HepG2 (cell line): ENCODE measurements around the gene SERHL2. TPM values are rescaled to one million over a fixed set of nuclear protein-coding genes. Genes with fewer than 3 reads are reported as not detected.

Experiments
- ATAC-seq: fragments of 200-7000 bp; cut with Tn5 transposase; 3 replicates; pipeline ENCODE4 v1.9.1; 2020; ENCODE audit warnings: mild to moderate bottlenecking, moderate library complexity
- BruUV-seq: library from RNA; stranded (reverse); fragments of 400-500 nt; replicated peaks from 2 replicates; lab custom pipeline; 2021; lab: Mats Ljungman, UMichigan
- CTCF ChIA-PET: fragments of 300-600 bp; formaldehyde crosslinking; extraction: SDS; loops from one replicate; lab custom pipeline; 2021; ENCODE audit warnings: low total read pairs, inconsistent platforms, low intra/inter-chr PET ratio; lab: Yijun Ruan, JAX
- POLR2A ChIA-PET: fragments of 350-600 bp; sonication (Branson Sonifier 250); formaldehyde crosslinking; loops from one replicate; lab custom pipeline; 2020; ENCODE audit warnings: antibody characterized with exemption, inconsistent platforms; lab: Yijun Ruan, JAX
- DNase-seq: peaks from one replicate; pipeline ENCODE4 v3.0.0-alpha.2; 2015; ENCODE audit warnings: low spot score
- FAIRE-seq: peaks from 3 replicates; lab custom pipeline; 2011; peaks lifted over from hg19 to GRCh38; lab: Jason Lieb, UNC
- H2AFZ ChIP-seq: one replicate; pipeline ENCODE4 v1.6.1; 2011; ENCODE audit warnings: low read length, inconsistent platforms
- H3K27ac ChIP-seq: fragments of 300-600 bp; 3 replicates; pipeline ENCODE4 v1.8.0; 2011; ENCODE audit warnings: mixed run types, mild to moderate bottlenecking, mixed read lengths, low read length, inconsistent platforms; ENCODE audit not compliant: insufficient read depth; ENCODE audit errors: extremely low read length
- H3K27me3 ChIP-seq, 2 experiments: fragments of 200-600 bp in 1 of 2; 2 replicates in 1 of 2; 3 replicates in 1 of 2; pipeline versions ENCODE4 v1.6.0 to v1.8.0; 2011; ENCODE audit warnings: low read length in 2 of 2, mild to moderate bottlenecking in 2 of 2, moderate library complexity in 2 of 2, inconsistent platforms in 1 of 2; ENCODE audit not compliant: insufficient read depth in 2 of 2, control insufficient read depth in 1 of 2
- H3K36me3 ChIP-seq, 2 experiments: fragments of 200-600 bp in 1 of 2; replicated peaks in 1 of 2; 2 replicates in 1 of 2; 3 replicates in 1 of 2; pipeline versions ENCODE4 v1.5.1 to v1.8.0; 2011; ENCODE audit warnings: low read length in 2 of 2, inconsistent platforms in 1 of 2; ENCODE audit not compliant: insufficient read depth in 2 of 2, control insufficient read depth in 1 of 2
- H3K4me1 ChIP-seq: 2 replicates; pipeline ENCODE4 v1.5.1; 2012; ENCODE audit warnings: low read length, inconsistent platforms; ENCODE audit not compliant: insufficient read depth
- H3K4me2 ChIP-seq: 2 replicates; pipeline ENCODE4 v1.6.0; 2011; ENCODE audit warnings: low read depth, low read length, inconsistent platforms
- H3K4me3 ChIP-seq, 3 experiments: fragments of 200-600 bp in 1 of 3; sonication (generic), shearing (Covaris generic) in 1 of 3; replicated peaks in 1 of 3; 2 replicates each; pipeline ENCODE4 v1.5.1; 2011 to 2016; ENCODE audit warnings: low read length in 3 of 3, inconsistent platforms in 2 of 3, low read depth in 2 of 3, mild to moderate bottlenecking in 2 of 3, control low read depth in 1 of 3, mixed read lengths in 1 of 3; ENCODE audit not compliant: insufficient read depth in 1 of 3
- H3K79me2 ChIP-seq: one replicate; pipeline ENCODE4 v1.6.1; 2011; ENCODE audit warnings: low read length, inconsistent platforms; ENCODE audit not compliant: insufficient read depth
- H3K9ac ChIP-seq: 2 replicates; pipeline ENCODE4 v1.6.0; 2011; ENCODE audit warnings: mild to moderate bottlenecking, low read depth, low read length, inconsistent platforms; ENCODE audit not compliant: insufficient read depth
- H3K9me3 ChIP-seq: 2 replicates; pipeline ENCODE4 v1.5.1; 2012; ENCODE audit warnings: mild to moderate bottlenecking, low read length
- H4K20me1 ChIP-seq: 2 replicates; pipeline ENCODE4 v1.6.0; 2011; ENCODE audit warnings: inconsistent platforms, mild to moderate bottlenecking, low read length, moderate library complexity; ENCODE audit not compliant: insufficient read depth
- NCOA2 ChIP-seq: sonication (generic); formaldehyde crosslinking; IDR thresholded peaks from 2 replicates; pipeline ENCODE4 v1.8.0; 2022; ENCODE audit warnings: inconsistent platforms
- NR2C2 ChIP-seq: sonication (generic); formaldehyde crosslinking; IDR thresholded peaks from 2 replicates; pipeline ENCODE4 v1.4.0; 2020; ENCODE audit warnings: missing genetic modification reagents, mild to moderate bottlenecking, moderate library complexity, borderline replicate concordance
- REL ChIP-seq: sonication (generic); formaldehyde crosslinking; conservative IDR thresholded peaks from 2 replicates; pipeline ENCODE4 v1.8.0; 2022; ENCODE audit warnings: mild to moderate bottlenecking, missing genetic modification reagents, moderate library complexity
- REPIN1 ChIP-seq: sonication (generic); formaldehyde crosslinking; IDR thresholded peaks from 2 replicates; pipeline ENCODE4 v1.8.0; 2022; ENCODE audit warnings: missing genetic modification reagents, low read depth, mild to moderate bottlenecking, borderline replicate concordance
- SKI ChIP-seq: fragments of 450-650 bp; IDR thresholded peaks from one replicate; pipeline ENCODE4 v1.6.1; 2018; ENCODE audit warnings: mild to moderate bottlenecking; ENCODE audit not compliant: partially characterized antibody
- TBX2 ChIP-seq: sonication (generic); formaldehyde crosslinking; IDR thresholded peaks from 2 replicates; pipeline ENCODE4 v1.5.0; 2020; ENCODE audit warnings: missing genetic modification reagents, mild to moderate bottlenecking, borderline replicate concordance
- TEAD2 ChIP-seq: sonication (generic); formaldehyde crosslinking; IDR thresholded peaks from 2 replicates; pipeline ENCODE4 v1.9.0; 2021; ENCODE audit warnings: missing genetic modification reagents
- ZBTB44 ChIP-seq: sonication (generic); formaldehyde crosslinking; IDR thresholded peaks from 2 replicates; pipeline ENCODE4 v1.4.0; 2020; ENCODE audit warnings: missing genetic modification reagents
- ZNF10 ChIP-seq: sonication (generic); formaldehyde crosslinking; IDR thresholded peaks from 2 replicates; pipeline ENCODE4 v1.4.0; 2020; ENCODE audit warnings: mild to moderate bottlenecking, low read depth, missing genetic modification reagents, borderline replicate concordance
- ZNF12 ChIP-seq: sonication (generic); formaldehyde crosslinking; IDR thresholded peaks from 2 replicates; pipeline ENCODE4 v1.5.0; 2020; ENCODE audit warnings: missing genetic modification reagents
- ZNF350 ChIP-seq: sonication (generic); formaldehyde crosslinking; IDR thresholded peaks from 2 replicates; pipeline ENCODE4 v1.4.0; 2020; ENCODE audit warnings: mild to moderate bottlenecking, low read depth, missing genetic modification reagents, borderline replicate concordance
- ZNF543 ChIP-seq: sonication (generic); formaldehyde crosslinking; IDR thresholded peaks from 2 replicates; pipeline ENCODE4 v1.4.0; 2020; ENCODE audit warnings: mild to moderate bottlenecking, missing genetic modification reagents
- ZNF589 ChIP-seq: sonication (generic); formaldehyde crosslinking; conservative IDR thresholded peaks from 2 replicates; pipeline ENCODE4 v1.8.0; 2022; ENCODE audit warnings: mild to moderate bottlenecking, moderate library complexity, missing genetic modification reagents
- ZNF598 ChIP-seq: sonication (generic); formaldehyde crosslinking; IDR thresholded peaks from 2 replicates; pipeline ENCODE4 v1.5.1; 2020; ENCODE audit warnings: mild to moderate bottlenecking, missing genetic modification reagents, borderline replicate concordance
- ZNF674 ChIP-seq: sonication (generic); formaldehyde crosslinking; IDR thresholded peaks from 2 replicates; pipeline ENCODE4 v1.5.0; 2020; ENCODE audit warnings: low read depth, mild to moderate bottlenecking, missing genetic modification reagents
- ZNF816 ChIP-seq: sonication (generic); formaldehyde crosslinking; IDR thresholded peaks from 2 replicates; pipeline ENCODE4 v1.8.0; 2022; ENCODE audit warnings: missing genetic modification reagents, mild to moderate bottlenecking, borderline replicate concordance
- ZNF850 ChIP-seq: sonication (generic); formaldehyde crosslinking; conservative IDR thresholded peaks from 2 replicates; pipeline ENCODE4 v1.9.0; 2021; ENCODE audit warnings: mild to moderate bottlenecking, missing genetic modification reagents
- ZSCAN30 ChIP-seq: sonication (generic); formaldehyde crosslinking; IDR thresholded peaks from 2 replicates; pipeline ENCODE4 v1.5.0; 2020; ENCODE audit warnings: mild to moderate bottlenecking, missing genetic modification reagents
- WGBS: methylation state at CpG from one replicate; pipeline ENCODE4 v1.1.6; 2017; ENCODE audit warnings: low lambda C conversion rate; 5-methylcytosine and 5-hydroxymethylcytosine counted together
- in situ Hi-C: cut with HindIII; loops from 2 replicates; pipeline ENCODE4 v1.10.0; 2017; ENCODE audit warnings: low pct_unique_long_range_greater_than_20kb; ENCODE audit not compliant: extremely low pct_ligation_motif_present
- intact Hi-C: fragments of 100-400 bp; cut with micrococcal nuclease; formaldehyde crosslinking; loops from one replicate; pipeline ENCODE4 v1.10.0; 2022; ENCODE audit not compliant: unreplicated experiment
- polyA plus RNA-seq, 8 experiments: library from polyadenylated mRNA; depleted of rRNA in 3 of 8; stranded (reverse) in 7 of 8; unstranded in 1 of 8; fragments of >200 nt; fragmentation: Illumina TruSeq in 4 of 8; extraction: Trizol in 4 of 8; gene quantifications; 2 replicates each; pipeline versions ENCODE4 v1.2.1 to v1.2.3, GENCODE V29; 2011 to 2016; ENCODE audit warnings: low read depth in 4 of 8, missing spikeins in 1 of 8, mixed read lengths in 1 of 8; ENCODE audit not compliant: insufficient read depth in 1 of 8
- total RNA-seq, 5 experiments: library from RNA; depleted of rRNA; stranded (reverse); fragments of >200 nt; fragmentation: Illumina TruSeq; extraction: Trizol; gene quantifications; 2 replicates each; pipeline ENCODE4 v1.2.3, GENCODE V29; 2016; ENCODE audit warnings: low read depth in 1 of 5
- TF ChIP-seq, protein P1 (sequence below): sonication (generic); formaldehyde crosslinking; IDR thresholded peaks from 2 replicates; pipeline ENCODE4 v1.4.0; 2020; ENCODE audit warnings: missing genetic modification reagents, borderline replicate concordance
- TF ChIP-seq, protein P2 (sequence below): sonication (generic); formaldehyde crosslinking; IDR thresholded peaks from 2 replicates; pipeline ENCODE4 v1.4.0; 2020; ENCODE audit warnings: mild to moderate bottlenecking, missing genetic modification reagents

Gene SERHL2
- total and polyA plus RNA-seq, 2 of the 13 experiments (the other 11 are each of a cell fraction or from before 2014, with no cell fraction given) = 1.0 to 1.8 TPM

DNA sequence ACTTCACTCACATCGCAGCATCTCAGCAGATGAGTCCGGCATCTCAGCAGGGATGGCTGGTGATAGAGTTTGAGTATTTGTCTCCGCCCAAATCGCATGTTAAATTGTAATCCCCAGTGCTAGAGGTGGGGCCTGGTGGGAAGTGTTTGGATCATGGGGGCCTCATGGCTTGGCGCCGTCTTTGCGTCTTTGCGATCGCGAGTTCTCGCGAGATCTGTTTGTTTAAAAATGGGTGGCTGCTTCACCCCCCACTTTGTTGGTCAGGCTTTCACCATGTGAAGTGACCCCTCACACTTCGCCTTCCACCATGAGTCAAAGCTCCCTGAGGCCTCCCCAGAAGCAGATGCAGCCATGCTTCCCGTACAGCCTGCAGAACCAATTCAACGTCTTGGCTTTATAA is 31.2 kb upstream of the SERHL2 start (continued):
- TF ChIP-seq, protein P1, sequence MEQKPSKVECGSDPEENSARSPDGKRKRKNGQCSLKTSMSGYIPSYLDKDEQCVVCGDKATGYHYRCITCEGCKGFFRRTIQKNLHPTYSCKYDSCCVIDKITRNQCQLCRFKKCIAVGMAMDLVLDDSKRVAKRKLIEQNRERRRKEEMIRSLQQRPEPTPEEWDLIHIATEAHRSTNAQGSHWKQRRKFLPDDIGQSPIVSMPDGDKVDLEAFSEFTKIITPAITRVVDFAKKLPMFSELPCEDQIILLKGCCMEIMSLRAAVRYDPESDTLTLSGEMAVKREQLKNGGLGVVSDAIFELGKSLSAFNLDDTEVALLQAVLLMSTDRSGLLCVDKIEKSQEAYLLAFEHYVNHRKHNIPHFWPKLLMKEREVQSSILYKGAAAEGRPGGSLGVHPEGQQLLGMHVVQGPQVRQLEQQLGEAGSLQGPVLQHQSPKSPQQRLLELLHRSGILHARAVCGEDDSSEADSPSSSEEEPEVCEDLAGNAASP (CRISPR knock-in tag) = no peak

DNA sequence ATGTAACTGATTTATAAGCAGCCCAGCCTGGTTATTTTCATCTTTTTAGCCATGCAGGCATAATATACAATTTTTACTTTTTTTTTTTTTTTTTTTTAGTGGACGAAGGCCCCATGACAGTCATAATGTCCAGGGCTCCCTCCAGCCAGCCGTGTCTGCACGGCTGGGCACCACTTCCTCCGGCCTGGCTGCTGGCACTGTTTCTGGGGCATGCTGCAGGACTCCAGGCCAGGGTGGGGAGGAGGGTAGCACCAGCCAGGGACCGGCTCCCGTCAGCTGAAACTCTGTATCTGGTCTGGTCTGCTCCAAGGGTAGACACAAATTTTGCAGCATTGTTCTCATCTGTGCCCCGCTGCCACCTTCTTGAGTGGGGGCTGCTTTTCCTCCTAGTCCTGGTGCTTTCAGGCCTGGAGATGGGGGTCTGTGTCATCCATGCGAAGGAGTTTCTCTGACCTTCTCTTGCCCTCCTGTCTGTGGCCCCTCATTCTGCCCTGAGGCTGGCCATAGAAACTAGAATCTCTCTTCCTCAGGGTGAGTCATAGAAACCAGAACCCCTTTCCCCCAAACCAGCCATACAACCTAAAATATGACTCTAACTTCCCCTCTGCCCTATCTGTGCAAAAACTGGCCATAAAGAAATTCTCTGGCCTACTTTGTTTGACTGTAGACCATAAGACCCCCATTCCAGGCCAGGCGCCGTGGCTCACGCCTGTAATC is 25.0 kb upstream of the SERHL2 start:
- Histone ChIP-seq H3K9ac (no peak overlapping the region), H3K27ac (no peak overlapping the region), H4K20me1 (no peaks in the 10 kb centered on the region), H3K79me2 (no peaks in the 10 kb centered on the region), H3K4me2 (no peak overlapping the region), H3K27me3 (no peaks in the 10 kb centered on the region; a peak in 1 of 5 replicates), H3K9me3 (no peaks in the 10 kb centered on the region), H3K36me3 (no peaks in the 10 kb centered on the region), H3K4me3 (no peak overlapping the region), H2AFZ (no peak overlapping the region), H3K4me1 (peaks cover 9% of the 10 kb centered on the region)
- POLR2A ChIA-PET = no interaction called here
- 75% methylated on average over 11 of the region's 11 CpGs for WGBS
- no TSS peak for BruUV-seq
- CTCF ChIA-PET = no interaction called here
- in situ Hi-C loops (no loop called here), intact Hi-C loops (no loop called here)
- FAIRE-seq = no peak
- no peak for ATAC-seq
- DNase-seq = no peak
- TF ChIP-seq ZNF10 (no peak), ZNF350 (no peak), TBX2 (no peak), REPIN1 (CRISPR knock-in tag) (no peak), ZNF543 (CRISPR knock-in tag) (no peak), ZBTB44 (no peak), ZNF589 (CRISPR knock-in tag) (no peak), NCOA2 (CRISPR knock-in tag) (no peak), ZSCAN30 (CRISPR knock-in tag) (no peak), NR2C2 (CRISPR knock-in tag) (no peak), ZNF598 (no peak), TEAD2 (CRISPR knock-in tag) (no peak), ZNF12 (no peak), ZNF850 (no peak), REL (CRISPR knock-in tag) (no peak), ZNF816 (CRISPR knock-in tag) (no peak), ZNF674 (no peak), SKI (no peak)
- TF ChIP-seq, protein P2, sequence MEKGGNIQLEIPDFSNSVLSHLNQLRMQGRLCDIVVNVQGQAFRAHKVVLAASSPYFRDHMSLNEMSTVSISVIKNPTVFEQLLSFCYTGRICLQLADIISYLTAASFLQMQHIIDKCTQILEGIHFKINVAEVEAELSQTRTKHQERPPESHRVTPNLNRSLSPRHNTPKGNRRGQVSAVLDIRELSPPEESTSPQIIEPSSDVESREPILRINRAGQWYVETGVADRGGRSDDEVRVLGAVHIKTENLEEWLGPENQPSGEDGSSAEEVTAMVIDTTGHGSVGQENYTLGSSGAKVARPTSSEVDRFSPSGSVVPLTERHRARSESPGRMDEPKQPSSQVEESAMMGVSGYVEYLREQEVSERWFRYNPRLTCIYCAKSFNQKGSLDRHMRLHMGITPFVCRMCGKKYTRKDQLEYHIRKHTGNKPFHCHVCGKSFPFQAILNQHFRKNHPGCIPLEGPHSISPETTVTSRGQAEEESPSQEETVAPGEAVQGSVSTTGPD (CRISPR knock-in tag) = no peak
